Parathyroid adenoma (tissue), 2 donors: ENCODE results near the gene ENDOV.

ENCODE experiments used
- H2AFZ ChIP-seq: fragments of 300-600 bp; sonication (generic); one replicate; pipeline ENCODE4 v1.7.0; 2017; ENCODE audit warnings: antibody characterized with exemption, mild to moderate bottlenecking
- H3K27ac ChIP-seq: fragments of 300-600 bp; sonication (generic); one replicate; pipeline ENCODE4 v1.7.0; 2017
- H3K27me3 ChIP-seq: fragments of 300-600 bp; sonication (generic); one replicate; pipeline ENCODE4 v1.7.0; 2017; ENCODE audit warnings: low read length; ENCODE audit not compliant: control insufficient read depth, insufficient read depth
- H3K36me3 ChIP-seq: fragments of 300-600 bp; sonication (generic); one replicate; pipeline ENCODE4 v1.7.0; 2017; ENCODE audit warnings: low read length; ENCODE audit not compliant: control insufficient read depth, insufficient read depth
- H3K4me1 ChIP-seq: fragments of 300-600 bp; sonication (generic); one replicate; pipeline ENCODE4 v1.7.0; 2017; ENCODE audit warnings: control low read depth
- H3K4me2 ChIP-seq: fragments of 300-600 bp; sonication (generic); one replicate; pipeline ENCODE4 v1.7.0; 2017; ENCODE audit warnings: low read length
- H3K4me3 ChIP-seq: fragments of 300-600 bp; sonication (generic); one replicate; pipeline ENCODE4 v1.7.0; 2017; ENCODE audit warnings: low read depth, low read length
- H3K79me2 ChIP-seq: fragments of 300-600 bp; sonication (generic); one replicate; pipeline ENCODE4 v1.7.0; 2017; ENCODE audit warnings: control low read depth
- H3K9ac ChIP-seq: fragments of 300-600 bp; sonication (generic); one replicate; pipeline ENCODE4 v1.7.0; 2017; ENCODE audit warnings: mild to moderate bottlenecking
- H3K9me3 ChIP-seq: fragments of 300-600 bp; sonication (generic); one replicate; pipeline ENCODE4 v1.7.0; 2017; ENCODE audit warnings: low read length; ENCODE audit not compliant: control insufficient read depth
- TF ChIP-seq, protein P1 (sequence below): fragments of 300-600 bp; sonication (generic); IDR thresholded peaks from one replicate; pipeline ENCODE4 v1.7.0; 2017; ENCODE audit warnings: antibody characterized with exemption, mild to moderate bottlenecking
- donor health status: primary hyperparathyroidism.

Gene ENDOV

GRCh38 chr17:80376531-80376930 lies 38.4 kb upstream of the ENDOV start:
- Histone ChIP-seq H2AFZ (no peak overlapping the region), H3K27me3 (no peaks in the 10 kb centered on the region), H3K4me1 (peaks cover 2% of the 10 kb centered on the region), H3K79me2 (peaks cover 6% of the 10 kb centered on the region), H3K9ac (no peak overlapping the region), H3K27ac (no peak overlapping the region), H3K9me3 (no peaks in the 10 kb centered on the region), H3K4me3 (no peak overlapping the region), H3K4me2 (no peak overlapping the region), H3K36me3 (no peaks in the 10 kb centered on the region)
- TF ChIP-seq, protein P1, sequence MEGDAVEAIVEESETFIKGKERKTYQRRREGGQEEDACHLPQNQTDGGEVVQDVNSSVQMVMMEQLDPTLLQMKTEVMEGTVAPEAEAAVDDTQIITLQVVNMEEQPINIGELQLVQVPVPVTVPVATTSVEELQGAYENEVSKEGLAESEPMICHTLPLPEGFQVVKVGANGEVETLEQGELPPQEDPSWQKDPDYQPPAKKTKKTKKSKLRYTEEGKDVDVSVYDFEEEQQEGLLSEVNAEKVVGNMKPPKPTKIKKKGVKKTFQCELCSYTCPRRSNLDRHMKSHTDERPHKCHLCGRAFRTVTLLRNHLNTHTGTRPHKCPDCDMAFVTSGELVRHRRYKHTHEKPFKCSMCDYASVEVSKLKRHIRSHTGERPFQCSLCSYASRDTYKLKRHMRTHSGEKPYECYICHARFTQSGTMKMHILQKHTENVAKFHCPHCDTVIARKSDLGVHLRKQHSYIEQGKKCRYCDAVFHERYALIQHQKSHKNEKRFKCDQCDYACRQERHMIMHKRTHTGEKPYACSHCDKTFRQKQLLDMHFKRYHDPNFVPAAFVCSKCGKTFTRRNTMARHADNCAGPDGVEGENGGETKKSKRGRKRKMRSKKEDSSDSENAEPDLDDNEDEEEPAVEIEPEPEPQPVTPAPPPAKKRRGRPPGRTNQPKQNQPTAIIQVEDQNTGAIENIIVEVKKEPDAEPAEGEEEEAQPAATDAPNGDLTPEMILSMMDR = no peak

DNA sequence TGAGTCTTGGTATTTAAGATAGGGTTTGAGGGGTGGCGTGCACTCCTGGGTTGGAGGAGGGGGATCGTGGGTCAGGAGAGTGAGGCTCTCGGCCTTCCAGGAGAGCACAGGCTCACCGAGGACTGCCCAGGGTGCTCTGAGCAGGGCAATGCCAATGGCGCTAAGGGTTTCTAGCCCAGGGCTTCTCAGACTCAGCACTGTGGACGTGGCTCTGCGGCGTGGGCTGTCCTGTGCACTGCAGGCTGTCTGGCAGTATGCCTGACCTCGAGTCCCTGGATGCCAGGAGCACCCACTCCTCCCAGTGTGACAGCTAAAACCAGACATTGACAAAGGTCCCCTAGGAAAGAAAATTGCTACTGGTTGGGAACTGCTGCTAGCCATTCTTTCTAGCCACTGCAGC lies 37.2 kb upstream of the ENDOV start:
- H3K27me3 ChIP-seq = no peaks in the 10 kb centered on the region
- no peaks in the 10 kb centered on the region for H3K9me3 ChIP-seq
- peaks cover 4% of the 10 kb centered on the region for H3K79me2 ChIP-seq
- H3K27ac ChIP-seq = no peak overlapping the region
- peaks cover 2% of the 10 kb centered on the region for H3K4me1 ChIP-seq
- no peaks in the 10 kb centered on the region for H3K36me3 ChIP-seq
- no peak overlapping the region for H3K4me3 ChIP-seq
- TF ChIP-seq, protein P1 = no peak
- H2AFZ ChIP-seq = no peak overlapping the region
- H3K9ac ChIP-seq = no peak overlapping the region
- H3K4me2 ChIP-seq = no peak overlapping the region

DNA sequence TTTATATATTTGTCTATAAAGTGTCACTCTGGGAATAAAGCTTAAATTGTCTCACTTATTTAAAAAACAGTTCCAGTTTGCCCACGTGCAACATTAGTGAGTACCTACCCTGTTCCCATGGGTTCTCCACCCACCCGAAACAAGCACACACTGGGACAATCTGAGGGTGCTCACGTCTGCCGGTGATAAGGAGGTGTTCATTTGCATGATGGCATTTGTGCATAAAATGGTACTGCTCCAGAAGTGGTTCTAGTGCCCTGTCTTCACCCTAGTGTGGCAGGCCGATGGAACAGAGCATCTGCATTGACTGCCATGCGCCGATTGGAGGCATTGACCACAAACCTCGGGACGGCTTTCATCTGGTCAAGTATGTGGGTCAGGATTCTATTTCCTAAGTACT lies 35.6 kb upstream of the ENDOV start:
- no peaks in the 10 kb centered on the region for H3K27me3 ChIP-seq
- no peak overlapping the region for H3K9ac ChIP-seq
- H3K9me3 ChIP-seq = no peaks in the 10 kb centered on the region
- H3K4me3 ChIP-seq = no peak overlapping the region
- no peak overlapping the region for H2AFZ ChIP-seq
- TF ChIP-seq, protein P1 = no peak
- no peak overlapping the region for H3K4me2 ChIP-seq
- H3K36me3 ChIP-seq = no peaks in the 10 kb centered on the region
- peaks cover 5% of the 10 kb centered on the region for H3K4me1 ChIP-seq
- no peak overlapping the region for H3K27ac ChIP-seq
- H3K79me2 ChIP-seq = peaks cover 2% of the 10 kb centered on the region

DNA sequence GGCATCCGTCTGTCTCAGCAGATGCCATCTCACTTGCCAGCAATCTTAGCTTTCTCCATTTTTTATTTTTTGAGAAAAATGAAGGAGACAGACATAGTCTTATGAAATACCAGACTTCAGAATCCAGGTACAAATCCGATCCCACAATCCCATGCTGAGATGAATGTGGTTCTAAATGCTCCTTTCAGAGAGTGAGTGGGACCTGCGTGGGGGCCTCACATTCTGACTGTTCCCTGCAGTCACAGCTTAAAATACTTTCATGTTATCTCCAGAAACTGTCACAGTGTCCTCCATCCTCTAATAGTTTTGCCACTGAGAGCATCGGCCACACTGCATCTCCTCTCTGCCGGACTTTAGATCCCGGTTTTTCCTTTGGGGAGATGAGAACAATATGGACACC lies 34.9 kb upstream of the ENDOV start:
- TF ChIP-seq, protein P1 = no peak
- Histone ChIP-seq H2AFZ (no peak overlapping the region), H3K27me3 (no peaks in the 10 kb centered on the region), H3K27ac (no peak overlapping the region), H3K36me3 (no peaks in the 10 kb centered on the region), H3K4me2 (no peak overlapping the region), H3K79me2 (peaks cover 2% of the 10 kb centered on the region), H3K4me3 (no peak overlapping the region), H3K9ac (no peak overlapping the region), H3K9me3 (no peaks in the 10 kb centered on the region), H3K4me1 (peaks cover 12% of the 10 kb centered on the region)

DNA sequence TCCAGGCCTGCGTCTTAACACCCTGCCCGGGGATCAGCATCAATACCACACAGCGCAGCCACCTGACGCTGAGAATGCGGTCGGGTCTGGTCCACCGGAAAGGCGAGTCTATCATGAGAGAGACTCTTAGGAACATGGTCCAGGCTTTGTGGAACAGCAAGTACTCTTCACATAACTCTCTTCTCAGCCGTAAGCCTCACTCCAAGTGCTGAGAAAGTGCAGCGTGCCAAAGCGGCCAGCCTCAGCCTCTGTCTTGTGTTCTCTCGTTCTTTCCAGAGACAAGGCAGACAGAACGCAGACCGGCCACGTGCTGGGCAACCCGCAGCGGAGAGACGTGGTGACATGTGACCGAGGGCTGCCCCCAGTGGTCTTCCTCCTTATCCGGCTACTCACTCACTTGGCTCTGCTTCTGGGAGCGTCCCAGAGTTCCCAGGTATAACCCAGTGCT lies 34.4 kb upstream of the ENDOV start:
- H3K4me2 ChIP-seq = no peak overlapping the region
- TF ChIP-seq, protein P1 = no peak
- no peak overlapping the region for H3K9ac ChIP-seq
- H3K79me2 ChIP-seq = peaks cover 2% of the 10 kb centered on the region
- no peaks in the 10 kb centered on the region for H3K36me3 ChIP-seq
- H3K4me3 ChIP-seq = no peak overlapping the region
- H3K4me1 ChIP-seq = peaks cover 17% of the 10 kb centered on the region
- no peaks in the 10 kb centered on the region for H3K9me3 ChIP-seq
- no peak overlapping the region for H2AFZ ChIP-seq
- no peak overlapping the region for H3K27ac ChIP-seq
- no peaks in the 10 kb centered on the region for H3K27me3 ChIP-seq
